T follicular helper cell (primary cell): ENCODE results near the gene OR56A3.

Source experiments
- DNase-seq: peaks from one replicate; pipeline ENCODE4 v3.0.0-alpha.2; 2020; ENCODE audit warnings: low read depth

Gene OR56A3

GRCh38 chr11:5973530-5973929 lies 31.5 kb downstream of the OR56A3 start:
- no peak for DNase-seq

DNA sequence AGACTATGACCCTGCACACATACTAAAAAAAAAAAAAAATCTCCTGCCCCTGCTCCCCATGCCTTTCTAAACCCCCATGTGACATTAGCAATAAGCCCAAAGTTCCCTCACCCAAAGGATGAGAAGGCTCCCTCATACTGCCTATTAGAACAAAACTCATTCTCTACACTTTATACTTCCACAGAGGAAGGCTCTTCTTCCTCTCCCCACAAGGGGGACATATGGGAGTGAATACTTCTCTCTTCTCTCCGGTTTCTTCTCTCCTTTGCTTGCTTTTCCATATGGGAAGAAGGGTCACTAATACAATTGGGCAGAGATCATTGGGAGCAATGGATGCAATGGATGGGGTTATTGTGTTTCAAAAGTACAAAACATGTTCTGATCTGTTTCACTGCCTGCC lies 41.4 kb downstream of the OR56A3 start:
- DNase-seq = no peak

DNA sequence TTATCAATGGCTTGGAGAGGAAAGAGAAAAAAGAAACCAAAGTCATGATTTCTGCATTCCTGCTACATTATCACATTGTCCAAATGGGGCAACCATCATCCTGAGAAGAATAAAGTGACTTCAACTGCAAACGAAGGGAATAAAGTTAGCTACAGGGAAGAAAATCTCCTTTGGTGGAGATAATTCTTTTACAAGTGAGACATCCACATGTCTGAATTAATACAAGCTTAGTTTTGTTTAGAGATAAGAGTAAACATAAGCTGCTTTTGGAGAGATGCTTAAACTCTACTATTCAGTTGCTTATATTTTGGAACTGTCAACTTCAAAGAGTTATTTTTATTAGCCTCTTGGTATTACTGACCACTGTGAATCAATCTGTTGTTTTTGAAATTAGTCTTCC lies 44.8 kb downstream of the OR56A3 start, which contains the start of gene OR52L1:
TSS of gene OR52L1 (minus strand) at position 101 of the 400 bp plus-strand sequence. CDS start at position 46, 55 bp downstream.
- no peak for DNase-seq

- DNase-seq = no peak
Measured at GRCh38 chr11:5989203-5989602, 47.2 kb downstream of the OR56A3 start.

DNA sequence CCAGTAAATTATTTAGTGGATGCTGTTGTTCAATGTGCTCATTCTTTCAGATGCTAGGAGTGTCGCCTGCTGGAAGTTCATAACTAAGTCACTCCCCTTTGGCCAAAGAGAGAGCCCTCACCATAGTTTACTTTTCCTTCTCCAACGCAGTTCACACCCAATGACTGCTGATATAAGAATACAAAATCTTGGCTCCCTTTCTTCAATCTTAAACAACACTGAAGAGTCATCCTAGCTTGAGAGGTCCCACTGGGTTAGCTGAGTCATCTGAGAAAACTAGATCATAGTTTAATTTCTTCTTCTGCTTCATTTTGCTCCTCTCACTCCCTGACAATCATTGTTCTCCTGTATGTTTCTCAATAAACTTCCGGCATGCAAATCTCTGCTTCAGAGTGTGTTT lies 50.1 kb downstream of the OR56A3 start:
- DNase-seq = no peak

DNA sequence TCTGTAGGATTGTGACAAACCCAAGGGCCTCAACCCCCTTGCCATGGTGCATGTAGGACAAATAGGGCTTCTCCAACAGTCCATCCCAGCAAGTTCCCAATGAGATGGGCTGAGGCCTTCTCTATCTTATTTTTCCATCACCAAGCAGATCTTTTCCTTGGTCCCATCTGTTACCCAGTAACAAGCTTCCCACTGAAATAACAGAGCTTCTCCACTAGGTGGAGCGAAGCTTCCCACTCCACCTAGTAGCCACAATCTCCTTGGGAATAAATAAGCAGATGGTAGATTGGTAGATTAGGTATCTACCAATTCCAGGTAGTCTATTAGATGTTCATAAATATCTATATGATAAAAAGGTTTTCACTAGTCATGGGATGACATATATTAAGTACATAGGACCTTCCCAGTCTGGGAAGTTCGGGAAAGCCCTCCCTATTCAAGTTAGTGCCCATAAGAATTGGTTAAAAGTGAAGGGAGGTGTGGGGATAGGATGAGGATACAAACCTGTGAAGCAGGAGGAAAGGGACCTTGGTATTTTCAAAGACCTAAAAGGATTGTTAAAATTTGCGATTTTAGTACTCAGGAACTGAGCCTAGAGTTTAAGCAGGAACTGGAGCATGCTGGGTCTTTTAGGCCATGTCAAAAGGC lies 50.7 kb downstream of the OR56A3 start:
- no peak for DNase-seq

DNA sequence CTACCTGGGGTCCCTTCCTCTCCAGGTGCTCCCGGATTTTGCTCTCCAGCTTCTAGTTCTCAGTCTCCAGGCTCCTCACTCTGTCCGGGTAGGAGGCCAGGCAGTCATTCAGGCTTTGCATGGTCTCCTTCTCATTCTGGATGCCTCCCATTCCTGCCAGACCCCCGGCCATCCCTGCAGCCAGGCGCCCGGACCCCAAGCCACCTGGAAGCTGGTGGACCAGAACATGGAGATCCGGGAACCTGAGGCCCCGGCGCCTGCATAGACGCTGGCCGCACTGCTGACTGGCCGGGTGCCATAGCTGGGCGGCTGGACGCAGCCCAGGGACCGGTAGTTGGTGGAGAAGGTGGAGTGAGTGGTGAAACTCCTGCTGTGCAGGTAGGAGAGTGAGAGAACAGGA lies 52.7 kb downstream of the OR56A3 start:
- no peak for DNase-seq
